Mammary epithelial cell (primary cell): Measurements from ENCODE around the gene FUT6.

Experiments
- EZH2 ChIP-seq: IDR thresholded peaks from 2 replicates; pipeline ENCODE4 v1.6.1; 2012; ENCODE audit warnings: low read length, inconsistent platforms, borderline replicate concordance
- TF ChIP-seq, protein P1 (sequence below), 2 donors: IDR thresholded peaks in 1 of 2; conservative IDR thresholded peaks in 1 of 2; 2 replicates each; pipeline ENCODE4 v1.5.1; 2011 to 2012; ENCODE audit warnings: inconsistent platforms in 2 of 2, low read length in 2 of 2, mild to moderate bottlenecking in 2 of 2, control low read depth in 1 of 2, low read depth in 1 of 2; ENCODE audit not compliant: insufficient read depth in 1 of 2; ENCODE audit errors: extremely low read depth in 1 of 2

DNA sequence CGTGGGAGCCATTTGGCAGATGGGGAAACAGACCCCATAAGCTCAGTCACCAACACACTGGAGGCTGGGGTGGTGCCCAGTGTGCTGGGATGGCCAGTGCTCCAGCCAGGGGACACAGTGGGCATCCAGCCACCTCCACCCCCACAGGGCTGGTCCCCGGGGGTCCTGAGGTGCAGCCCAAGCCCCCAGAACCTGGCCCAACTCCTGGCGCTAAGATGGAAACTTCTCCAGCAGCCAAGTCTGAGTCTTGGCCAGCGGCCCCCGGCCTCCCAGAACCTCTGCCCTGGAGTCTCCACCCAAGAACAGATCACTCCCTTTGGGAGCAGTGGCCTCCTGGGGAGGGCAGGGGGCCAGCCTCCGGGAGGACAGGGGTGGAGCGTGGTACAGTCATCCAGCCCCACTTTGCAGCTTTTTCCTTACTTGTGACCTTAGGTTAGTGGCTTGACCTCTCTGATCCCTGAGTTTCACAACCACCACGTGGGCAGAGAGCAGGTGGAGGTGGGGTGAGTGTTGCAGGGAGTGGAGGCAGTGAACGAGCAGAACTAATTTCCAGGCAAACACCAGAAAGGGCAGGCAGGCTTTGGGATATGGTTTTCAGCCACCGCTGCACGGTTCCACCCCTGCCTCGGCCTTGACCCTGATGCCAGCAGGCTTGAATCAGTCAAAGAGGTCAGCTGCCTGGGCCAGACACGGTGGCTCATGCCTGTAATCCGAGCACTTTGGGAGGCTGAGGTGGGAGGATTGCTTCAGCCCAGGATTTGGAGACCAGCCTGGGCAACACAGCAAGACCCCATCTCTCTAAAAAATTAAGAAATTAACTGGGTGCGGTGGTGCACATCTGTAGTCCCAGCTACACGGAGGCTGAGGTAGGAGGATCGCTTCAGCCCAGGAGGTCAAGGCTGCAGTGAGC lies 38.9 kb downstream of the FUT6 start:
- TF ChIP-seq, protein P1, sequence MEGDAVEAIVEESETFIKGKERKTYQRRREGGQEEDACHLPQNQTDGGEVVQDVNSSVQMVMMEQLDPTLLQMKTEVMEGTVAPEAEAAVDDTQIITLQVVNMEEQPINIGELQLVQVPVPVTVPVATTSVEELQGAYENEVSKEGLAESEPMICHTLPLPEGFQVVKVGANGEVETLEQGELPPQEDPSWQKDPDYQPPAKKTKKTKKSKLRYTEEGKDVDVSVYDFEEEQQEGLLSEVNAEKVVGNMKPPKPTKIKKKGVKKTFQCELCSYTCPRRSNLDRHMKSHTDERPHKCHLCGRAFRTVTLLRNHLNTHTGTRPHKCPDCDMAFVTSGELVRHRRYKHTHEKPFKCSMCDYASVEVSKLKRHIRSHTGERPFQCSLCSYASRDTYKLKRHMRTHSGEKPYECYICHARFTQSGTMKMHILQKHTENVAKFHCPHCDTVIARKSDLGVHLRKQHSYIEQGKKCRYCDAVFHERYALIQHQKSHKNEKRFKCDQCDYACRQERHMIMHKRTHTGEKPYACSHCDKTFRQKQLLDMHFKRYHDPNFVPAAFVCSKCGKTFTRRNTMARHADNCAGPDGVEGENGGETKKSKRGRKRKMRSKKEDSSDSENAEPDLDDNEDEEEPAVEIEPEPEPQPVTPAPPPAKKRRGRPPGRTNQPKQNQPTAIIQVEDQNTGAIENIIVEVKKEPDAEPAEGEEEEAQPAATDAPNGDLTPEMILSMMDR (conservative IDR thresholded peaks at IDR 0.05 in 1 of 2, IDR thresholded peaks at IDR 0.05 in 1 of 2; ENCODE audit: extremely low read depth in 1 of 2, insufficient read depth in 1 of 2, low read depth in 1 of 2, low read length in 2 of 2), result no peak
- TF ChIP-seq EZH2, result no peak
